ENCODE data around the gene TGFBR3. TPM values are rescaled to one million over a fixed set of nuclear protein-coding genes. Genes with fewer than 3 reads are reported as not detected.

The TGFBR3 gene
- total and polyA plus RNA-seq, 8 donors: 6.0 to 34.8 (median 21.4) TPM

GRCh38 chr1:91774520-91775203 is 111.3 kb downstream of the TGFBR3 start:
- Histone ChIP-seq H3K27ac (no peak overlapping the region), H3K4me1 (peaks cover 8 to 38% (median 29%) of the 10 kb centered on the region in 3 donors), H3K27me3 (no peaks in the 10 kb centered on the region), H3K9me3 (no peaks in the 10 kb centered on the region), H3K4me3 (no peak overlapping the region), H3K36me3 (no peaks in the 10 kb centered on the region)
- WGBS, 2 donors: 80 to 89% methylated on average over 7 of the region's 7 CpGs
- FAIRE-seq: no peak
- TF ChIP-seq, protein P1, sequence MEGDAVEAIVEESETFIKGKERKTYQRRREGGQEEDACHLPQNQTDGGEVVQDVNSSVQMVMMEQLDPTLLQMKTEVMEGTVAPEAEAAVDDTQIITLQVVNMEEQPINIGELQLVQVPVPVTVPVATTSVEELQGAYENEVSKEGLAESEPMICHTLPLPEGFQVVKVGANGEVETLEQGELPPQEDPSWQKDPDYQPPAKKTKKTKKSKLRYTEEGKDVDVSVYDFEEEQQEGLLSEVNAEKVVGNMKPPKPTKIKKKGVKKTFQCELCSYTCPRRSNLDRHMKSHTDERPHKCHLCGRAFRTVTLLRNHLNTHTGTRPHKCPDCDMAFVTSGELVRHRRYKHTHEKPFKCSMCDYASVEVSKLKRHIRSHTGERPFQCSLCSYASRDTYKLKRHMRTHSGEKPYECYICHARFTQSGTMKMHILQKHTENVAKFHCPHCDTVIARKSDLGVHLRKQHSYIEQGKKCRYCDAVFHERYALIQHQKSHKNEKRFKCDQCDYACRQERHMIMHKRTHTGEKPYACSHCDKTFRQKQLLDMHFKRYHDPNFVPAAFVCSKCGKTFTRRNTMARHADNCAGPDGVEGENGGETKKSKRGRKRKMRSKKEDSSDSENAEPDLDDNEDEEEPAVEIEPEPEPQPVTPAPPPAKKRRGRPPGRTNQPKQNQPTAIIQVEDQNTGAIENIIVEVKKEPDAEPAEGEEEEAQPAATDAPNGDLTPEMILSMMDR (IDR thresholded peaks at IDR 0.05): no peak
- no peak for DNase-seq
- ATAC-seq: no peak
- intact Hi-C loops (cut with DNase I): no loop called here

DNA sequence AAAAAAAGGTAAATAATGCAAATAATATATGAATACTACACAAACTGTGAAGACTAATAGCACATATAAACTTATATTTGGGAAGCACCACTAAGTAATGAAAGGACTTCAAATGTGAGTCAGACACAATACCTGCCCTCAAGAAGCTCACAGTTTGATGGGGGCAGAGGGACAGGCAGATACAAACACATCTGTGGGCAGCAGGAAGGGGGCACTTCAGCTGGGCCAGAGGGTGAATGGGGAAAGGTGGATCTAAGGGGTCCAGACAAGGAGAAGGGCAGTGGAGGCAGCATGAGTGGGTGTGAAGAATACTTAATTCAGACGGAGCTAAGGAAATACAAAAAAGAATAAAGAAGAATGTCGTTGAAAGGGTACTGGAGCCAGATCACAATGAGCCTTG is 114.2 kb downstream of the TGFBR3 start:
- H3K27ac ChIP-seq: no peak overlapping the region
- TF ChIP-seq, protein P1 (IDR thresholded peaks at IDR 0.05): no peak
- no peak overlapping the region for H3K4me3 ChIP-seq
- intact Hi-C loops (cut with DNase I): no loop called here
- no peaks in the 10 kb centered on the region for H3K27me3 ChIP-seq
- DNase-seq (no peak), FAIRE-seq (no peak), ATAC-seq (no peak)
- H3K36me3 ChIP-seq: no peaks in the 10 kb centered on the region
- peaks cover 0 to 14% (median 12%) of the 10 kb centered on the region in 3 donors for H3K4me1 ChIP-seq
- WGBS, 2 donors: 88 to 89% methylated on average over 2 of the region's 2 CpGs
- H3K9me3 ChIP-seq: no peaks in the 10 kb centered on the region

- no peak overlapping the region for H3K27ac ChIP-seq
- no peak for ATAC-seq
These were observed 115.2 kb downstream of the TGFBR3 start for GRCh38 chr1:91770667-91771268.

DNA sequence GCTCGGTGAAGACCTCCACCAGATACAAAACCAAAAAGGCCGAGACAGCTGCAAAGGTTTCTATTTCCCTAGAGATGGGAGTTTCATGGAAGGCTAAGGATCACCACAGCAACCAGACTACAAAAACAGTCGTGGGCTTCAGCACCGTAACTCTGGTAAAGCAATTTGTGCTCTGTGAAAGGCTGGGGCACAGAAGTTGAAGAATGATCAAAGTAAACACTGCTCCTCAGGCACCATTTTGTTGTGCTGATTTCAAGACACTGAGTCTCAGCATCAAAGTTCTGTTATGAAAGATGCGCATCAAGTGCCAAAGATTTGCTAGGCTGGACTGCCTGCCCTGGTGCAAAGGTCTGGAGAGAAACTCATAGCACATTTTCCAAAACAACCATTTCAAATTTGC is 116.2 kb downstream of the TGFBR3 start:
- no peak for ATAC-seq

More at GRCh38 chr1:91770667-91771268, 115.2 kb downstream of the TGFBR3 start:
- Histone ChIP-seq H3K9me3 (no peaks in the 10 kb centered on the region), H3K27me3 (no peaks in the 10 kb centered on the region), H3K4me1 (peaks cover 0 to 8% (median 6%) of the 10 kb centered on the region in 3 donors), H3K36me3 (no peaks in the 10 kb centered on the region), H3K4me3 (no peak overlapping the region)
- FAIRE-seq (no peak), DNase-seq (no peak)
- intact Hi-C loops (cut with DNase I): no loop called here
- WGBS, 2 donors: 98 to 100% methylated on average over 4 of the region's 4 CpGs
- TF ChIP-seq, protein P1 (IDR thresholded peaks at IDR 0.05): no peak

More for the DNA sequence above, 116.2 kb downstream of the TGFBR3 start:
- TF ChIP-seq, protein P1 (IDR thresholded peaks at IDR 0.05): no peak
- no peak for FAIRE-seq
- Histone ChIP-seq H3K27ac (no peak overlapping the region), H3K27me3 (no peaks in the 10 kb centered on the region), H3K36me3 (no peaks in the 10 kb centered on the region), H3K4me3 (no peak overlapping the region), H3K9me3 (no peaks in the 10 kb centered on the region), H3K4me1 (peaks cover 4 to 10% (median 8%) of the 10 kb centered on the region in 3 donors)
- intact Hi-C loops (cut with DNase I): no loop called here
- no peak for DNase-seq
- 94% methylated on average over 5 of the region's 5 CpGs for WGBS, 2 donors

All from pancreas (tissue), 10 donors.